Lung (tissue), 12 donors: ENCODE measurements around the gene PC. TPM values are rescaled to one million over a fixed set of nuclear protein-coding genes. Genes with fewer than 3 reads are reported as not detected.
"Not testable (repeated sequence)": the region's sequence is repeated elsewhere in the genome, so short reads cannot be mapped to it uniquely, and the experiment has no call there.

Experiments used
- ATAC-seq: fragments of 200-7000 bp; cut with Tn5 transposase; one replicate; pipeline ENCODE4 v1.9.1; 2020; ENCODE audit warnings: moderate number of reproducible peaks; ENCODE audit not compliant: insufficient read depth, low FRiP score
- DNase-seq, 3 donors: peaks; one replicate each; pipeline ENCODE4 v3.0.0-alpha.2; 2013 to 2017
- H3K27ac ChIP-seq, 2 donors: one replicate each; pipeline ENCODE4 v1.5.1; 2013; ENCODE audit warnings: mild to moderate bottlenecking in 2 of 2, moderate library complexity in 2 of 2, control low read depth in 1 of 2, inconsistent platforms in 1 of 2, low read depth in 1 of 2, low read length in 1 of 2
- H3K27me3 ChIP-seq, 3 donors: one replicate each; pipeline ENCODE4 v1.5.1; 2013; ENCODE audit warnings: low read length in 2 of 3; ENCODE audit not compliant: control insufficient read depth in 3 of 3, insufficient read depth in 3 of 3
- H3K36me3 ChIP-seq, 4 donors: one replicate each; pipeline ENCODE4 v1.5.1; 2013; ENCODE audit warnings: low read length in 4 of 4, mild to moderate bottlenecking in 1 of 4, moderate library complexity in 1 of 4; ENCODE audit not compliant: control insufficient read depth in 4 of 4, insufficient read depth in 4 of 4
- H3K4me1 ChIP-seq, 5 donors: one replicate each; pipeline ENCODE4 v1.5.1; 2013; ENCODE audit warnings: low read length in 5 of 5, mild to moderate bottlenecking in 2 of 5, moderate library complexity in 1 of 5; ENCODE audit not compliant: control insufficient read depth in 5 of 5, insufficient read depth in 5 of 5
- H3K4me3 ChIP-seq: one replicate; pipeline ENCODE4 v1.5.1; 2013; ENCODE audit warnings: mild to moderate bottlenecking, control low read depth, moderate library complexity
- H3K9ac ChIP-seq, 2 donors: one replicate each; pipeline ENCODE4 v1.5.1; 2013; ENCODE audit warnings: low read length in 2 of 2, control low read depth in 1 of 2; ENCODE audit not compliant: insufficient read depth in 1 of 2
- H3K9me3 ChIP-seq, 4 donors: one replicate each; pipeline ENCODE4 v1.5.1; 2013; ENCODE audit warnings: low read length in 3 of 4, mild to moderate bottlenecking in 1 of 4, moderate library complexity in 1 of 4; ENCODE audit not compliant: control insufficient read depth in 4 of 4, insufficient read depth in 3 of 4
- WGBS, 2 donors: extraction: QIAGEN DNeasy Blood & Tissue Kit; methylation state at CpG; one replicate each; pipeline ENCODE4 v1.1.7; 2013; 5-methylcytosine and 5-hydroxymethylcytosine counted together
- polyA plus RNA-seq, 2 donors: library from polyadenylated mRNA; stranded (reverse); fragments of 200-250 nt; gene quantifications; one replicate each; pipeline ENCODE4 v1.2.1, GENCODE V29; 2013
- total RNA-seq, 2 donors: library from RNA; depleted of rRNA in 1 of 2; stranded (reverse); fragments of >200 nt in 1 of 2; gene quantifications; one replicate each; pipeline ENCODE4 v1.2.1, GENCODE V29; 2014 to 2021
- TF ChIP-seq, protein P1 (sequence below): IDR thresholded peaks from 2 replicates; pipeline ENCODE4 v1.5.1; 2012; ENCODE audit warnings: mild to moderate bottlenecking; ENCODE audit errors: control extremely low read depth, extremely low read depth
- donor health status: control.
- donor health status: control.
- donor health status: Bipolar disorder and iron deficiency.
- donor health status: healthy.
- donor health status: DM: yes; HTN: yes; CAD: no.

The PC gene
- total and polyA plus RNA-seq, 4 donors, result 5.5 to 32.5 (median 12.0) TPM

DNA sequence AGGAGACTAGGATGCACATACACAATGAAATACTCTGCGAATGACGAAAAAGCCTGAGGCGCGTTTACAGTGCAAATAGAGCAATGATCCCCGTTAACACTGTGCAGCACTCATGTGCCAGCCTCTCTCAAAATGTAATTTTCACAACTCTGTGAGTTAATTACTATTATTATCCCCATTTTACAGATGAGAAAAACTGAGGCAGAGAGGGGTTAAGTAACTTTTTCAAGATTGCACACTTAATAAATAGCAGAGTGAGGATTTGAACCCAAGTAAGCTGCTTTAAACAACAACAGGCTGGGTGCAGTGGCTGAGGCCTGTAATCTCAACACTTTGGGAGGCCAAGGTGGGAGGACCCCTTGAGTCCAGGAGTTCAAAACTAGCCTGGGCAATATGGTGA lies 43.1 kb upstream of the PC start:
- no peaks in the 10 kb centered on the region for H3K36me3 ChIP-seq
- no peak for DNase-seq
- no peaks in the 10 kb centered on the region for H3K9me3 ChIP-seq
- H3K9ac ChIP-seq, result no peak overlapping the region
- no peak overlapping the region for H3K4me3 ChIP-seq
- no peak for ATAC-seq
- H3K4me1 ChIP-seq, result peaks cover 0 to 1% (median 0%) of the 10 kb centered on the region in 5 donors
- no peaks in the 10 kb centered on the region for H3K27me3 ChIP-seq
- no peak overlapping the region for H3K27ac ChIP-seq
- TF ChIP-seq, protein P1, sequence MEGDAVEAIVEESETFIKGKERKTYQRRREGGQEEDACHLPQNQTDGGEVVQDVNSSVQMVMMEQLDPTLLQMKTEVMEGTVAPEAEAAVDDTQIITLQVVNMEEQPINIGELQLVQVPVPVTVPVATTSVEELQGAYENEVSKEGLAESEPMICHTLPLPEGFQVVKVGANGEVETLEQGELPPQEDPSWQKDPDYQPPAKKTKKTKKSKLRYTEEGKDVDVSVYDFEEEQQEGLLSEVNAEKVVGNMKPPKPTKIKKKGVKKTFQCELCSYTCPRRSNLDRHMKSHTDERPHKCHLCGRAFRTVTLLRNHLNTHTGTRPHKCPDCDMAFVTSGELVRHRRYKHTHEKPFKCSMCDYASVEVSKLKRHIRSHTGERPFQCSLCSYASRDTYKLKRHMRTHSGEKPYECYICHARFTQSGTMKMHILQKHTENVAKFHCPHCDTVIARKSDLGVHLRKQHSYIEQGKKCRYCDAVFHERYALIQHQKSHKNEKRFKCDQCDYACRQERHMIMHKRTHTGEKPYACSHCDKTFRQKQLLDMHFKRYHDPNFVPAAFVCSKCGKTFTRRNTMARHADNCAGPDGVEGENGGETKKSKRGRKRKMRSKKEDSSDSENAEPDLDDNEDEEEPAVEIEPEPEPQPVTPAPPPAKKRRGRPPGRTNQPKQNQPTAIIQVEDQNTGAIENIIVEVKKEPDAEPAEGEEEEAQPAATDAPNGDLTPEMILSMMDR, result no peak
- WGBS, 2 donors, result 95 to 98% methylated on average over 5 of the region's 5 CpGs

DNA sequence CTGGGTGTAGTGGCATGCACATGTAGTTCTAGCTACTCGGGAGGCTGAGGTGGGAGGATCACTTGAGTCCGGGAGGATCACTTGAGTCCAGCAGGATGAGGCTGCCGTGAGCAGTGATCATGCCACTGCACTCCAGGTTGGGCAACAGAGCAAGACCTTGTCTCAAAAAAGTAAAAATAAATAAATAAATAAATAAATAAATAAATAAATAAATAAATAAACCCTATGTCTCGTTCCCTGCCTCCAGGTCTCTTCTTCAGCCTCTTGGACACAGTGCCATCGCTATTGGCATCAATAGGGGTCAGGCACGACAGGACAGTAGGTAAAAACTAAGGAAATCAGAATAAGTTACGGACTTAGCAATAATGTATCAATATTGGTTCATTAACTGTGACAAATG lies 41.4 kb upstream of the PC start:
- no peaks in the 10 kb centered on the region for H3K36me3 ChIP-seq
- DNase-seq (no peak), ATAC-seq (no peak)
- H3K9me3 ChIP-seq, result no peaks in the 10 kb centered on the region
- H3K4me1 ChIP-seq, result peaks cover 0 to 1% (median 0%) of the 10 kb centered on the region in 5 donors
- no peak overlapping the region for H3K4me3 ChIP-seq
- TF ChIP-seq, protein P1, result no peak
- H3K27ac ChIP-seq, result no peak overlapping the region
- H3K27me3 ChIP-seq, result no peaks in the 10 kb centered on the region
- no peak overlapping the region for H3K9ac ChIP-seq
- WGBS, 2 donors, result 90 to 91% methylated on average over 7 of the region's 7 CpGs

DNA sequence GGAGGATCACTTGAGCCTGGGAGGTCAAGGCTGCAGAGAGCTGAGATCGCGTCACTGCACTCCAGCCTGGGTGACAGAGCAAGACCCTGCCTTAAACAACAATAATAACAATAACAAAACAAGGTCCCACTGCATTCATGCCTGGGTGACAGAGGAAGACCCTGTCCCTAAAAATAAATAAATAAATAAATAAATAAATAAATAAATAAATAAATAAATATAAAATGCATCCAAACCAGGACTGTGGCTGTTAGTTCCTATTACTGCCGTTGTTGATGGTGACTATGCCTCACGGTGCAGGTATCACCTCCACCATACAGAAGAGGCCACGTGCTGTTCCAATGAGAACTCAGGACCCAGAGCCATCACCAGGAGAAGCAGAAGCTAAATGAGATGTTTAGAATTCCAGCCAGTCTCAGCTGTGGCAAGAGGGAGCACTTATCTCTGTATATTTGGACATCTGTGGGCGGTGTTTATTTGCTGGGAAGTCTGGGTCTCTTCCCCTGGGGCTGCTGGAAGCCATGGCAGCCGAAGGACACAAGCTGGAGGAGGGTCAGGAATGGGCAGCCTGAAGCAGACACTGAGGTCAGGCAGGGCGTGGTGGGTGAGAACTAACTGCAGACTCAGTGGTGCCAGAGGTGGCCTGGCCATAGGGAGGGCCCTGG lies 38.6 kb upstream of the PC start:
- no peaks in the 10 kb centered on the region for H3K9me3 ChIP-seq
- 60 to 83% methylated on average over 8 of the region's 8 CpGs for WGBS, 2 donors
- H3K27ac ChIP-seq, result no peak overlapping the region
- TF ChIP-seq, protein P1, result no peak
- ATAC-seq (no peak), DNase-seq (peak in 1 of 3 donors; percentile 13)
- no peak overlapping the region for H3K4me3 ChIP-seq
- no peaks in the 10 kb centered on the region for H3K27me3 ChIP-seq
- H3K36me3 ChIP-seq, result no peaks in the 10 kb centered on the region
- H3K4me1 ChIP-seq, result peaks cover 0 to 1% (median 0%) of the 10 kb centered on the region in 5 donors
- no peak overlapping the region for H3K9ac ChIP-seq

DNA sequence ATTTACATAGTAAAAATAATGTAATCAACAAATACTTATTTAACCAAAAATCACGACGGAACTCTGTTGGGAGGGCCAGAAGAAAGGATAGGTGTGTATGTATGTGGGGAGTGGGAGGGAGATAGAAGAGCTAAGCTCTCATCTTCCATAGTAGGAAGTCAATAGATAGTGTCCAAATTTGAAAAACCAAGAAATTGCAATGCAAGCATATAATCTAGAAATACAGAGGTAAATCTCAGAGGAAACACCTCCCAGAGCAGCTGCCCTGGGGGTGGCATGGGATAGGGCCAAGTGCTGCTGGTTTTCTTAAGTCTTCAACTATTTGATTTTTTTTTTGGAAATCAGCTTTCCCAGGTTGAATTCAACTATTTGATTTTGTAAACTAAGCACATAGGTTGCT lies 33.9 kb upstream of the PC start:
- ATAC-seq (no peak), DNase-seq (no peak)
- H3K36me3 ChIP-seq, result no peaks in the 10 kb centered on the region
- no peaks in the 10 kb centered on the region for H3K9me3 ChIP-seq
- TF ChIP-seq, protein P1, result no peak
- peaks cover 0 to 4% (median 0%) of the 10 kb centered on the region in 5 donors for H3K4me1 ChIP-seq
- H3K4me3 ChIP-seq, result no peak overlapping the region
- WGBS, 2 donors, result 78 to 88% methylated on average over 2 of the region's 2 CpGs
- no peak overlapping the region for H3K27ac ChIP-seq
- no peaks in the 10 kb centered on the region for H3K27me3 ChIP-seq
- H3K9ac ChIP-seq, result no peak overlapping the region

DNA sequence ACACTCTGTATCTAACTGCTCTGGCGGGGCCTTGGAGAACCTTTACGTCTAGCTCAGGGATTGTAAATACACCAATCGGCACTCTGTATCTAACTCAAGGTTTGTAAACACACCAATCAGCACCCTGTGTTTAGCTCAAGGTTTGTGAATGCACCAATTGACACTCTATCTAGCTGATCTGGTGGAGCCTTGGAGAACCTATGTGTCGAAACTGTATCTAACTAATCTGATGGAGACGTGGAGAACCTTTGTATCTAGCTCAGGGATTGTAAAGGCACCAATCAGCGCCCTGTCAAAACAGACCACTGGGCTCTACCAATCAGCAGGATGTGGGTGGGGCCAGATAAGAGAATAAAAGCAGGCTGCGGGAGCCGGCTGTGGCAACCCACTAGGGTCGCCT lies 31.2 kb upstream of the PC start:
- 83 to 88% methylated on average over 9 of the region's 9 CpGs for WGBS, 2 donors
- not testable (repeated sequence) for H3K36me3 ChIP-seq, DNase-seq, H3K27me3 ChIP-seq, H3K9me3 ChIP-seq, H3K27ac ChIP-seq, H3K4me3 ChIP-seq, ATAC-seq, H3K4me1 ChIP-seq, H3K9ac ChIP-seq

DNA sequence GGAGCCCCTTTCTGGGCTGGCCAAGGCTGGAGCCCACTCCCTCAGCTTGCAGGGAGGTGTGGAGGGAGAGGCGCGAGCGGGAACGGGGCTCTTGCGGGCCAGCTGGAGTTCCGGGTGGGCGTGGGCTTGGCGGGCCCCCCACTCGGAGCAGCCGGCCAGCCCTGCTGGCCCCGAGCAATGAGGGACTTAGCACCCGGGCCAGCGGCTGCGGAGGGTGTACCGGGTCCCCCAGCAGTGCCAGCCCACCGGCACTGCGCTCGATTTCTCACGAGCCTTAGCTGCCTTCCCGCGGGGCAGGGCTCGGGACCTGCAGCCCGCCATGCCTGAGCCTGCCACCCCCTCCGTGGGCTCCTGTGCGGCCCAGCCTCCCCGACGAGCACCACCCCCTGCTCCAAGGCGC lies 30.6 kb upstream of the PC start:
- not testable (repeated sequence) for H3K27me3 ChIP-seq, H3K4me1 ChIP-seq, DNase-seq, H3K4me3 ChIP-seq, H3K36me3 ChIP-seq, ATAC-seq, H3K27ac ChIP-seq, H3K9me3 ChIP-seq, H3K9ac ChIP-seq
- WGBS, 2 donors, result 93 to 96% methylated on average over 28 of the region's 28 CpGs
